Neural progenitor cell (in vitro differentiated cells): ENCODE measurements around the gene SLBP. TPM values are rescaled to one million over a fixed set of nuclear protein-coding genes. Genes with fewer than 3 reads are reported as not detected.

Experiments
- DNase-seq: peaks from one replicate; pipeline ENCODE4 v3.0.0-alpha.2; 2016; ENCODE audit warnings: low spot score
- H2AFZ ChIP-seq: fragments of 200-600 bp; sonication (generic); replicated peaks from 2 replicates; pipeline ENCODE4 v1.6.1; 2016; ENCODE audit warnings: antibody characterized with exemption
- H3F3A ChIP-seq: fragments of 200-600 bp; sonication (generic); 2 replicates; pipeline ENCODE4 v1.6.1; 2016; ENCODE audit warnings: antibody characterized with exemption, low read depth
- H3K27ac ChIP-seq: fragments of 200-600 bp; sonication (generic); 2 replicates; pipeline ENCODE4 v1.5.1; 2016; ENCODE audit warnings: mild to moderate bottlenecking
- H3K27me3 ChIP-seq: fragments of 200-600 bp; sonication (generic); 2 replicates; pipeline ENCODE4 v1.6.1; 2016; ENCODE audit warnings: mild to moderate bottlenecking, moderate library complexity
- H3K36me3 ChIP-seq: fragments of 200-600 bp; sonication (generic); 2 replicates; pipeline ENCODE4 v1.5.1; 2016
- H3K4me1 ChIP-seq: fragments of 200-600 bp; sonication (generic); 2 replicates; pipeline ENCODE4 v1.6.1; 2016; ENCODE audit warnings: mixed run types
- H3K4me2 ChIP-seq: fragments of 200-600 bp; sonication (generic); 2 replicates; pipeline ENCODE4 v1.6.1; 2016
- H3K4me3 ChIP-seq: fragments of 200-600 bp; sonication (generic); 2 replicates; pipeline ENCODE4 v1.5.1; 2016
- H3K79me2 ChIP-seq: fragments of 200-600 bp; sonication (generic); 2 replicates; pipeline ENCODE4 v1.6.1; 2016; ENCODE audit warnings: low read depth
- H3K9ac ChIP-seq: fragments of 200-600 bp; sonication (generic); 2 replicates; pipeline ENCODE4 v1.6.1; 2016
- H3K9me3 ChIP-seq: fragments of 200-600 bp; sonication (generic); 2 replicates; pipeline ENCODE4 v1.5.1; 2016; ENCODE audit warnings: low read depth
- H4K20me1 ChIP-seq: fragments of 200-600 bp; sonication (generic); 2 replicates; pipeline ENCODE4 v1.6.1; 2016; ENCODE audit warnings: low read depth
- H3K27ac Mint-ChIP-seq: 3 replicates; pipeline ENCODE4 v1.8.0; 2021; ENCODE audit warnings: mixed read lengths
- H3K27me3 Mint-ChIP-seq: 2 replicates; pipeline ENCODE4 v1.8.0; 2022; ENCODE audit warnings: low read depth, mild to moderate bottlenecking, inconsistent platforms, moderate library complexity, mixed read lengths; ENCODE audit not compliant: insufficient read depth
- H3K36me3 Mint-ChIP-seq: 3 replicates; pipeline ENCODE4 v1.8.0; 2021; ENCODE audit warnings: mixed read lengths
- H3K4me1 Mint-ChIP-seq: 3 replicates; pipeline ENCODE4 v1.8.0; 2021; ENCODE audit warnings: mixed read lengths
- H3K4me3 Mint-ChIP-seq: 3 replicates; pipeline ENCODE4 v1.8.0; 2021; ENCODE audit warnings: mild to moderate bottlenecking, moderate library complexity, mixed read lengths
- H3K9me3 Mint-ChIP-seq: 3 replicates; pipeline ENCODE4 v1.8.0; 2020; ENCODE audit warnings: mixed read lengths
- EZH2 ChIP-seq: fragments of 200-600 bp; sonication (generic); IDR thresholded peaks from 2 replicates; pipeline ENCODE4 v1.6.1; 2017; ENCODE audit warnings: antibody characterized with exemption, mild to moderate bottlenecking, moderate library complexity
- EZH2phosphoT487 ChIP-seq: fragments of 200-600 bp; sonication (generic); IDR thresholded peaks from 2 replicates; pipeline ENCODE4 v1.6.1; 2017; ENCODE audit warnings: antibody characterized with exemption
- total RNA-seq: library from RNA; depleted of rRNA; stranded (reverse); fragments of >200 nt; gene quantifications from 2 replicates; pipeline ENCODE4 v1.2.3, GENCODE V29; 2015; ENCODE audit warnings: low replicate concordance
- TF ChIP-seq, protein P1 (sequence below): fragments of 200-600 bp; sonication (generic); IDR thresholded peaks from 2 replicates; pipeline ENCODE4 v1.5.1; 2017; ENCODE audit warnings: antibody characterized with exemption, mild to moderate bottlenecking

Gene SLBP
- total RNA-seq, 1 donor from 2014 or later = 119 TPM

DNA sequence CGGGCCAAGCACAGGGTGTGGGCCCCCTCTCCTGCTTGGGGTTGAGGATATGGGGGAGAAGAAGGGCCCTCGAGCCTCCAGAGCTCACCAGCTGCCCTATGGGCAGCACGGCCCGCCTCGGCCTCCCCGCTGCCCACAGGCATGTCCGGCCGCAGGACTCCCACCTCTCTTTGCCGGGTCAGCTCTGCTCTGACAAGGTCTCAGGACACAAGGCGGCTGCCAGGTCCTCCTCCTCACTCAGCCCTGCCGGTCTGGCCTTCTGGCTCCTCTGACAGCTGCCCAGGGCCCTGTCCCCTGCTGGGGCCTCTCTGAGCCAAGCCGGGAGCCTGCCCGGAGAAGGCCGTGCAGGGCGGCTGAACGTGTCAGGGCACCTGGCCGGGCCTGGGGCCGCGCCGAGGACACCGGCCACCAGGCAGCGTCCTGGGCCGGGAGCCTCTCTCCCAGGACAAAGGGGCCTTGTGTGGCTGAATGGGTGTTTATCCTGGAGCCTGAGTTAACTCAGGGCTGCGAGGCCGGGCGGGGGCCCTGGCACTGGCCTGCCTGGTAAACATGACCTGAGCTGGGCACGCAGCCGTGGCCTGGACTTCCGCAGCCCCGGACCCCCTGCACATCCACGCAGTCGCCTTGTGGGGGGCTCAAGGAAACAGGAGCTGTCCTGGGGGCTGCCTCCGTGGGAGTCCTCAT, 34.9 kb upstream of the SLBP start:
- Histone ChIP-seq H3K27me3 (peaks cover 6% of the 10 kb centered on the region), H3K4me1 (peaks cover 10% of the 10 kb centered on the region), H4K20me1 (peaks cover 20% of the 10 kb centered on the region), H3K36me3 (no peaks in the 10 kb centered on the region), H3K9ac (no peak overlapping the region), H3F3A (peaks cover 31% of the 10 kb centered on the region), H3K79me2 (no peaks in the 10 kb centered on the region), H3K9me3 (no peaks in the 10 kb centered on the region), H2AFZ (no peak overlapping the region), H3K4me2 (no peak overlapping the region), H3K4me3 (no peak overlapping the region), H3K27ac (no peak overlapping the region)
- no peak for TF ChIP-seq EZH2
- Mint-ChIP-seq H3K27me3 (peaks cover 2% of the 10 kb centered on the region), H3K9me3 (no peaks in the 10 kb centered on the region), H3K36me3 (peaks cover 6% of the 10 kb centered on the region), H3K27ac (no peak overlapping the region), H3K4me1 (peaks cover 3% of the 10 kb centered on the region), H3K4me3 (no peak overlapping the region)
- DNase-seq = no peak

DNA sequence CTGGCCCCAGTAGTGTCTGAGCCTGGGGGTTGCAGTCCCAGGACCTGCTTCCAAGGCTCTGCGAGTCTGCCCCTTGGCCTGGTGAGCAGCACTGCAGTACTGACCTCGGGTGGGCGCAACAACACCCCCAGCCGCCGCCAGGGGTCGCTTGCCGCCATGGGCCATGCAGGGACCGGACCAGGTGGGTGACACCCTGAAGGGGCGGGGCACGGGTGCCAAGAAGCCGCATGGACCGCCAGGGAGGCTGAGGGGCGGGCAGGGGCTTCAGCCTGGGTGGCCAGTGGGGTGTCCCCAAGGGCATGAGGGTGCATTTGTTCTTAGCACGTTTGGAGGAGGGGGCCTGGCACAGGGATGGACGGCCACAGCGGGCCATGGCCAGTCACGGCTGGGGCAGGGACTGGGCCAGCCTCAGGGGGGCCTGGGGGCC, 34.2 kb upstream of the SLBP start:
- DNase-seq = peak; percentile 91
- Mint-ChIP-seq H3K4me1 (peaks cover 3% of the 10 kb centered on the region), H3K27ac (no peak overlapping the region), H3K27me3 (peaks cover 2% of the 10 kb centered on the region), H3K36me3 (peaks cover 12% of the 10 kb centered on the region), H3K4me3 (no peak overlapping the region), H3K9me3 (no peaks in the 10 kb centered on the region)
- Histone ChIP-seq H2AFZ (no peak overlapping the region), H4K20me1 (peaks cover 24% of the 10 kb centered on the region), H3K4me3 (no peak overlapping the region), H3F3A (peaks cover 37% of the 10 kb centered on the region), H3K4me1 (peaks cover 10% of the 10 kb centered on the region), H3K9ac (no peak overlapping the region), H3K27ac (no peak overlapping the region), H3K9me3 (no peaks in the 10 kb centered on the region), H3K4me2 (no peak overlapping the region), H3K27me3 (peaks cover 6% of the 10 kb centered on the region), H3K79me2 (no peaks in the 10 kb centered on the region), H3K36me3 (no peaks in the 10 kb centered on the region)
- TF ChIP-seq EZH2phosphoT487 = no peak
- TF ChIP-seq, protein P1, sequence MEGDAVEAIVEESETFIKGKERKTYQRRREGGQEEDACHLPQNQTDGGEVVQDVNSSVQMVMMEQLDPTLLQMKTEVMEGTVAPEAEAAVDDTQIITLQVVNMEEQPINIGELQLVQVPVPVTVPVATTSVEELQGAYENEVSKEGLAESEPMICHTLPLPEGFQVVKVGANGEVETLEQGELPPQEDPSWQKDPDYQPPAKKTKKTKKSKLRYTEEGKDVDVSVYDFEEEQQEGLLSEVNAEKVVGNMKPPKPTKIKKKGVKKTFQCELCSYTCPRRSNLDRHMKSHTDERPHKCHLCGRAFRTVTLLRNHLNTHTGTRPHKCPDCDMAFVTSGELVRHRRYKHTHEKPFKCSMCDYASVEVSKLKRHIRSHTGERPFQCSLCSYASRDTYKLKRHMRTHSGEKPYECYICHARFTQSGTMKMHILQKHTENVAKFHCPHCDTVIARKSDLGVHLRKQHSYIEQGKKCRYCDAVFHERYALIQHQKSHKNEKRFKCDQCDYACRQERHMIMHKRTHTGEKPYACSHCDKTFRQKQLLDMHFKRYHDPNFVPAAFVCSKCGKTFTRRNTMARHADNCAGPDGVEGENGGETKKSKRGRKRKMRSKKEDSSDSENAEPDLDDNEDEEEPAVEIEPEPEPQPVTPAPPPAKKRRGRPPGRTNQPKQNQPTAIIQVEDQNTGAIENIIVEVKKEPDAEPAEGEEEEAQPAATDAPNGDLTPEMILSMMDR = peak; percentile 95

GRCh38 chr4:1745697-1746096, 33.6 kb upstream of the SLBP start:
- Histone ChIP-seq H3K4me1 (peaks cover 10% of the 10 kb centered on the region), H3K79me2 (no peaks in the 10 kb centered on the region), H3K4me2 (no peak overlapping the region), H2AFZ (no peak overlapping the region), H3K9me3 (no peaks in the 10 kb centered on the region), H3K9ac (no peak overlapping the region), H3K4me3 (no peak overlapping the region), H3K27me3 (peaks cover 6% of the 10 kb centered on the region), H3K27ac (no peak overlapping the region), H3F3A (peaks cover 37% of the 10 kb centered on the region), H4K20me1 (peaks cover 27% of the 10 kb centered on the region), H3K36me3 (no peaks in the 10 kb centered on the region)
- DNase-seq = no peak
- peaks cover 2% of the 10 kb centered on the region for H3K27me3 Mint-ChIP-seq
- H3K4me1 Mint-ChIP-seq = peaks cover 1% of the 10 kb centered on the region
- no peak overlapping the region for H3K27ac Mint-ChIP-seq
- peaks cover 15% of the 10 kb centered on the region for H3K36me3 Mint-ChIP-seq
- TF ChIP-seq, protein P1 = no peak
- TF ChIP-seq EZH2 = no peak
- TF ChIP-seq EZH2phosphoT487 = no peak
- H3K9me3 Mint-ChIP-seq = no peaks in the 10 kb centered on the region
- no peak overlapping the region for H3K4me3 Mint-ChIP-seq

DNA sequence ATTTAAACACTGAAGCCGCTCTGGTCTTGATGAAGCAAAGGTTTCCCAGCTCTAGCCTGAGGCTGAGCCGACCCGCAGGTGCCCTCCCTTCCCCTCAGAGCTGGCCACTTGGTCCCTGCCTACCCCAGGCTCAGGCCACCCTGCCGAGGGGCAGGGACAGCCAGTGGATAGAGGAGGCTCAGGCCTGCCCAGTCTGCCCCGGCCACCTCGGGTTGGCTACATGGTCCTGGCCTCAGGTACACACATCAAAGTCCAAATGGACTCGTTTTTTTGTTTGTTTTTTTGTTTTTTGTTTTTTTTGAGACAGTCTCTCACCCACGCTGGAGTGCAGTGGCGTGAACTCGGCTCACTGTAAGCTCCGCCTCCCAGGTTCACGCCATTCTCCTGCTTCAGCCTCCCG, 33.0 kb upstream of the SLBP start:
- Histone ChIP-seq H3K4me1 (peaks cover 10% of the 10 kb centered on the region), H4K20me1 (peaks cover 27% of the 10 kb centered on the region), H3K27me3 (peaks cover 6% of the 10 kb centered on the region), H3K27ac (no peak overlapping the region), H3K9ac (no peak overlapping the region), H3K9me3 (no peaks in the 10 kb centered on the region), H2AFZ (no peak overlapping the region), H3F3A (peaks cover 37% of the 10 kb centered on the region), H3K4me3 (no peak overlapping the region), H3K4me2 (no peak overlapping the region), H3K79me2 (no peaks in the 10 kb centered on the region), H3K36me3 (no peaks in the 10 kb centered on the region)
- Mint-ChIP-seq H3K27me3 (peaks cover 2% of the 10 kb centered on the region), H3K4me3 (no peak overlapping the region), H3K36me3 (peaks cover 17% of the 10 kb centered on the region), H3K9me3 (no peaks in the 10 kb centered on the region), H3K27ac (no peak overlapping the region), H3K4me1 (no peaks in the 10 kb centered on the region)
- TF ChIP-seq EZH2phosphoT487 (no peak), EZH2 (no peak)
- no peak for DNase-seq
